Activated CD4-positive, alpha-beta T cell treated with anti-CD3 and anti-CD28 coated beads for 48 hours (primary cell): ENCODE measurements around the gene NOTUM.
"Not testable (repeated sequence)": the region's sequence is repeated elsewhere in the genome, so short reads cannot be mapped to it uniquely, and the experiment has no call there.

ENCODE experiments used
- DNase-seq: peaks from one replicate; pipeline ENCODE4 v3.0.0-alpha.2; 2020

Gene NOTUM

DNA sequence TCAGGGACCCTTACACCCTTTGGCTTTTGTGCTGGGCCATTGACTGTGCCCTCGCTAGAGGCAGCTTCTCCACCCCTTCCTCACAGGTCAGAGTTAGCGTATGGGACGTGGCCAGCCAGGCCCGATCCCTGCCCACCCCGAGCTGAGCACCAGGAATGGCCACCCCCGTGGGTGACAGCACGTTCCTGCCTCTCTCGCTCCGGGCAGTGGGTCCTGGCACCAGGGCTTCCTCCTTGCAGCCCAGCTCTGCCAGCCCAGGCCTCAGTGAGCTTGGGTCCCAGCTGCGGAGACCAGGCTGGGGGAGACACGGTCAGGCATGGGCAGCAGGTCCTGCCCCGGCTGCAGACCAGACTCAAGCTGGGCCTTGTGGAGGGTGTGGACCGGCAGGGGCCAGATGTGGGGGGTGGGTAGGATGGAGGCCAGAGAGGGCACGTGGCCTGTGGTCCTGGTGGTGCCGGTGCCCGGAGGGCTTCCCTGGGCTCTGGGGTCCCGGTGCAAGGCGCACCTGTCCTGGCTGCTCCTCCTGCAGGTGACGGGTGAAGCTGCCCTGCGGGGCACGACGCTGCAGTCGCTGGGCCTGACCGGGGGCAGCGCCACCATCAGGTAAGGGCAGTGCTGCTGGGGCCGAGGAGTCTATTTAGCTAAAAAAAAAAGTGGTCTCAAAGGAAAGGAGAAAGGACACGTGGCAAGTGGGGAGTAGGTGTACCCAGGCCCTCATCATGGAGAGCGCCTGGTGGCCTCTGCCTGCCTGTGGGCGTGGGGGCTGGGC is 34.7 kb upstream of the NOTUM start:
- no peak for DNase-seq

DNA sequence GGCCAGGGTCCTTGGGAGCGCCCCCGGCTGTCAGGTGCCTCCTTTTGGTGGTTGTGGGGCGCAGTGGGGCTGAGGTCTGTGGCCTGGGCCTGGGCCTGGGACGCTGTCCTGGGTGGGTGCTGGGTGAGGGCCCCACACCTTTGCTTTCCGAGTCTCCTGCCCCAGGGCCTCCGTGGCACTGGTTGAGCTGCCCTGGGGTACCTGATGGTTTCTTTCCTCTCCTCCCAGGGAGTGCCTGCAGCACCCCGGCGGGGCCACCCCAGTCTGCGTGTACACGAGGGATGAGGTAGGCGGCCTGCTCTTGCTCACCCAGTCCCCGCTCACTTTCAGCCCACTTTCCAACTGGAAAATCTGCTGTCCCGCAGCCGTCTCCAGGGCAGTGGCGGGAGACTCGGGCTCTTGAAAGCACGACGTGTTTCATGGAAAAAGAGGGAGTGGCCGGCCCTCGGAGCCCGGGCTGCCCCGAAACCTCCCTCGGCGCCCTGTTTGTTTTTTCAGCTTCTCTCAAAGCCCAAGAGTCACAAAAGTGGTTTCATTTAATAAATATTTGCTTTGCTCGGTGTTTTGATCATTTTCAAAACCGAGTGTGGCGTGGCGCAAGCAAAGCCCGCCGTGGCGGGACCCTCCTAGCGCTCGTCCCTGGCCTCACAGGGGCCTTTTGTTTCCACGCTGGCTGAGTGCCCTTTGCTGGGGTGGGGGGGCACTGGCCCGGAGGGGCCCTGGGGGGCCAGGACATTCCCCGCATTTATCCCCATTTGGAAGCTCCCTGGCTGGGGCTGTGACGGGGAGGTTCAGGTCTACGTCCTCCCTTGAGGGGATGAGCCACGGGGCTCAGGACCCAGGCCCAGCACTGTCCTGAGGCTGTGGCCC is 33.8 kb upstream of the NOTUM start:
- no peak for DNase-seq

DNA sequence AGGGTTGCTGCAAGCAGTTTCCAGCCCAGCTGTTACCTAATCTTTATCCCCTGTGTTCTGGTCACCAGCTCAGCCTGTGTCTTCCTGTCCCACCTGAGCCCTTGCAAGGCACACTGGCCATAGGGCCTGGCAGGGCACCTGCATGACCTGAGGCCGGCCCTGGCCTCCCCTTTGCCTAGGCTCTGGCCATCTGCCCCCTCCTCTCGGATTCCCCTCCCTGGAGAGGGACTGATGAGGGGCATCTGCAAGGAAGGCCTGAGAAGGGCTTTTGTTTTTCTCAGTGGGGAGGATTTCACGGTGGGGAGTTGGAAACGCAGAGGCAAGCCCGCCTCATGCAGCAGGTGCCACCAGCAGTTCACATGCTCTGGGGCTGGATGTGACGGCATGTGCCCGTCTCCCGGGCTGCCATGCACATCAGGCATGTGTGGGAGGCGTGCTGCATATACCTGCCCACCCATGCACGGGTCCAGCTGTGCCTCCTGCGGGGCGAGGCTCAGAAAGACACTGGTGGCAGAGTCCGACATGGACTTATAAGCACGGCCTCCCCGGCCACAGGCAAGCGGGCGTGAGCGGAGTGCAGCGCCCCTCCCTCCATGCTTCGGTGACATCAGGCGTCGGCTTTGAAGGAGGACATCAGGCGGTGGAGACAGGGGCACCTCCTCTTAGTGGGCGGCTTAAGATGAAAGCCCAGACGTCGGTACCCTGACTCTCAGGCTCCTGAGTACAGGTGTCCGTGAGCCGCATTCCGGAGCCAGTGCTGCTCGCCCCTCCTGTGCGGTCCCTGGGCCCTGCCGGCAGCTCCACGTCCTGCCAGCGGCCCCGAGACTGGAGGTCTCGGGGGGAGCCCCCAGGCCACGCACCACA is 33.0 kb upstream of the NOTUM start:
- DNase-seq, result no peak

DNA sequence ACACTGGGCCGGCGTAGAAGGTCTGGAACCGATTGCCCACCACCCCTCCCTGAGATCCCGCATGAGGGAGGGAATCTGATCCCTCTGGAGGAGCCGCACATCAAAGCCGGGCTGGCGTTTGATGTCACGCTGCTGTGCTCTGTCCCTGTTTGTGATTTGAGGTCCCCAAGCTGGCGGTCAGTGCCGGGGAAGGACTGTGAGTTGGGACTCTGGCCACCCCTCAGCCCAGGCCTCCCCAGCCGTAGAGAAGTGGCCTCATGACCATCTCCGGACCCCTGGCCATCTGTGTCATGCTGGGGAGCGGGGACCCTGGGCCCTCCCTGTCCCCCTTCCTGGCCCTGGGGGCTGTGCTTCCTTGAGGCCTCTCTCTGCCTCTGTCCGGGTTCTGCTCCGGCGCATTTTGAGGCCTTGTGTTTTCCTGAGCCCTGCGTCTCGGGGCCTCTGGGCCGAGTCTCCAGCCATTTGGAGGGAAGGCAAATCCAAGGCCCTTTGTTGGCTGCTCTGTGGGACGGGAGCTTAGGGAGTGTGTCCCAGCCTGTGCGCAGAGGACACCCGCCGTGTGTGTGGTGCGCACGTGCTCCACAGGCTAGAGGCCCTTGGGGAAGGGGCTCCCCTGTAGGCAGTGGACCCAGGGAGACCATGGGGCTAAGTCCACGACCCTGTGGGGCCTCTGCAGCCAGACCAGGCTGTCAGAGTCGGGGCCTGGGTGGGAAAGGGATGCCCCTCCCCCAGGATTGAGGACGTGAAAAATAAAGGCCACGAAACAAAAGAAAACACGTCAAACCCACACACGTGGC is 31.5 kb upstream of the NOTUM start:
- no peak for DNase-seq

DNA sequence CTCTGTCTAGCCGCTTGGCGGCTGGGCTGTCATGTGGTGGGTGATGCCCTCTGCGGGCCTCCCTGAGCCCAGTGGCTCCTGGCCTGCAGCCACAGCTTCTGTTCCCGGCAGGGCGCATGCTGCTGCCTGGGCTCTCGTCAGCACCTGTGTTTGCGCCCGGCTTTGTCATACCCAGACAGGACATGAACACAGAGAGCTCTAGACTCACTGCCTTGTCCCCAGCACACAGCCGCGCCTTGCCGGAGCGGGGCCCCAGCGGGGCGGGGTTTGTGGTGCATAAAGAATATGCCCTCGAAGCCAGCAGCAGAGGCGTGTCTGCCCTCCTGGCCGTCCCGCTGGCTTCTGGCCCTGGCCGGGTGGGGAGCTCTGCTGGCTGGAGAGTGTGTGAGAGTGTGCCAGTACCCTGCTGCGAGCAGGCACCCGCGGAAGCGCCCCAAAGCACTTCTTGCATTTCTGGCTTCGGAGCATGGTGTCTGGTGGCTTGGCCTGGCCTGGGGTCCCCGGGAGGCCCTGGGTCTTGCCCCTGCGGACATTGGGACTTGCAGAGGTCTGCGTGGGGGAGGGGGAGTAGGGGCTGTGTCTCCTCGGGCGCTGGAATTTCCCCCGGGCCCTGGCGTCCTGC is 30.8 kb upstream of the NOTUM start:
- no peak for DNase-seq

DNA sequence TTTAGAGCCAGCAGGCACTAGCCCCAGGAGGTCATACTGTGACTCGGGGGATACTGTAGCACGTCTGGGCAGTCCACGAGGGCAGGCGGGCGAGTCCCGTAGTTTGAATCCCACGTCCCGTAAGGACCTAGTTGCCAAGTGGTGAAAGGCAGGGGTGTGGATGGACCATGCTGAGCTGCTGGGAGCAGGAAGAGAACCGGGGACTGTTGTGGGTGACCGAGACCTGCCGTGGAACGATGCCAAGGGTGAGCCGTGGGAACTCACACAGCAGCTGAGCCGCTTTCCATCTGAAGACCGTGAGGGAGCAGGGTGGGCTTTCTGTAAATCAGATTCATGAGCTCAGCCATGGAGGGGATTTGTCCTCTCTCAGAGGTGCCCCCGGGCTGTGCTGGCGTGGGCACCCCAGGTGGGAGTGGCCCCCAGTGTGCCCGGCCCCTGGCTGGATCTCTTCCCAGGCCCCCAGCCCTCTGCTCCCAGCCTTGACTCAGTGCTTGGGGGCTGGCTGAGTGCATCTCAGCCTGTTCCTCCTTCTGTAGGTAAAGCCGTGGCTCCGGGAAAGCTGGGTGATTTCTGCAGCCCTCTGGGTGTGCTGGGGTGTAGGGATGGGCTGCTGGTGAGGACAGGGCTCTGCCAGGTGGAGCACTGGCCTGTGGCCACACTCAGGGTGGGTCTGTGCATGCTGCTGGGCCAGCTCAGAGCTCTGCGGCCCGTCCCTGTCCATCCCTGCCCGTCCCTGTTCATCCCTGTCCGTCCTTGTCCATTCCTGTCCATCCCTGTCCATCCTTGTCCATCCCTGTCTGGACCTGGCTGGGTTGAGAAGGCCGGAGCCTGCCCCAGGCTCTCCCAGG is 30.1 kb upstream of the NOTUM start:
- no peak for DNase-seq

DNA sequence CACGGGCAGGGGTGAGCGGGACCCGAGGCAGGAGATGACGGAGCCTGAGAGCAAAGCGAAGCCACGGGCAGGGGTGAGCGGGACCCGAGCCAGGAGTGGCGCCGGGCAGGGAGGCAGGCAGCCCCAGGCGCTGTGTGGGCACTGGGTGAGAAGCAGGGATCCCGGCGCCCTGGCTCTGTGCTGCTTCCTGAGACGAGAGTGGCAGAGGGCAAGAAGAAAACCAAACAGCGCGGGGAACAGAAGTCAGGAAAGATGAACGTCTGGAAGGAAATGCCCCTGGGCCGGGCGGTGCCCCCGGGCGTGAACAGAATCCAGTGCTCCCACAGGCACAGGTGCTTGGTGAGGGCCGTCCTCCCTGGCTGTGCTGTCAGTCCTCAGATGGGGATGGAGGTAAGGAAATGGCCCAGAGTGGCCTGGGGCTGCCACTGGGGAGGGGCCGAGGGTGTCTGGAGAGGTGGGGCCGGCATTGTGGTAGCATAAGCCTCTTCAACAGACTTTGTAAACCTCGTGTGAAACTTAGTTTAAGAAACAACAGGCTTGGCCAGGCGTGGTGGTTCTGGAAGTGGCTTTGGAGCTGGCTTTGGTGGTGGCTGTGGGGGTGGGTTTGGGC is 26.3 kb upstream of the NOTUM start:
- DNase-seq, result no peak

DNA sequence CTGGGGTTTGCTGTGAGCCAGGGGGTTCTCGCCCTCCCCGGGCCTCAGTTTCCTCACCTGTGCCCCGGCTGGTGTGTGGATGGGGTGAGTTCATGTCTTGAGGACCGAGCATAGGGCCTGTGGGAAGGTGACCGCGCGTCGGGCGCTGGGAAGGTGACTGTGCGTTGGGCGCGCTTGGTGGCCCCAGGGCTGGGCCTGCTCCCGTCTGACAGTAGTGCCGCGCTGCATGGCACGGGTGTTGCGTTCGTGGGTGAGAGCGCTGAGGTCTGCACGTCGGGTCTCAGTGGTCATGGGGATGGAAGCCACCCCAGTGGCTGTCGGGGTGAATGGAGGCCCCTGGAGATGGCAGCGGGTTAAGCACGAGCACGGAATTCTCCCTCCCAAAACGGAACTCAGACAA is 25.6 kb upstream of the NOTUM start:
- no peak for DNase-seq

DNA sequence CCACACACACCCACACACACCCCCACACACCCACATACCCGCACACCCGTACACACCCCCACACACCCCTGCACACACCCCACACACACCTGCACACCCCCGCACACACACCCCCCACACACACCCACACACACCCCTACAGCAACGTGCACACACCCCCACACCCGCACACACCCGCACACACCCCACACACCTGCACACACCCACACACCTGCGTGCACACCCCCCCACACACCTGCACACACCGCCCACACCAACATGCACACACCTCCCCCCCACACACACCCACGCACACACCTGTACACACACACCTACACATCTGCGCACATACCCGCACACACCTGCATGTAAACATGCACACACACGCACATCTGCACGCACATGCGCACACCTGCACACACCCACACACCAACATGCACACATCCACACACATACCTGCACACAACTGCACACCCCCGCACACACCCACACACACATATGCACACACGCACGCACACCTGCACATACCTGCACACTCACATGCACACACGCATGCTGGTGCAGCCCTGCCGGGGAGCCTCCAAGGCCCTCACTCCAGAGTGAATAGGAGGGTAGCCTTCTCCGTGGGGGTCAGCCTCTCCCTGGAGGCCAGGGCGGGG is 23.9 kb upstream of the NOTUM start:
- DNase-seq, result no peak

DNA sequence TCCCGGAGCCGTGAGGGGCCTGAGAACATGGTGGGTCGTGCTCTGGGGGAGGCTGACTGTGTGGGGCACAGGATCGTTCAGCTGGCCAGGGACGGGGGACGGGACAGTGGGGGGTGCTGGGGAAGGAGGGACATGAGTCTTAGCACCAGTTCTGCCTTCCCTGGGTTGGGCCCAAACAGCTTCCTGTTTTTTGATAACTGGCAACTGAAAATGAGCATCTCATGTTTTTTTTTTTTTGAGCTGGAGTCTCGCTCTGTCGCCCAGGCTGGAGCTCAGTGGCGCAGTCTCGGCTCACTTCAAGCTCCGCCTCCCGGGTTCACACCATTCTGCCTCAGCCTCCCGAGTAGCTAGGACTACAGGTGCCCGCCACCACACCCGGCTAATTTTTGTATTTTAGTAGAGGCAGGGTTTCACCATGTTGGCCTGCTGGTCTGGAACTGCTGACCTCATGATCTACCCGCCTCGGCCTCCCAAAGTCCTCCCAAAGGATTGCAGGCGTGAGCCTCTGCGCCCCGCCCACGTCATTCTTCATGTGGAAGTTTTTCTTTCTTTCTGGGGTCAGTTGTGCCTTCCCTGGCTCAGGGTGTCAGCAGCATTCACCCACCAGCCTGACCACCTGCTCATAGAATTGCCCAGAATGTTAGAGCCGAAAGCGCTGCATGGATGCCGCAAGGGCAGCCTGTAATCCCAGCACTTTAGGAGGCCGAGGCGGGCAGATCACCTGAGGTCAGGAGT is 22.8 kb upstream of the NOTUM start:
- no peak for DNase-seq

DNA sequence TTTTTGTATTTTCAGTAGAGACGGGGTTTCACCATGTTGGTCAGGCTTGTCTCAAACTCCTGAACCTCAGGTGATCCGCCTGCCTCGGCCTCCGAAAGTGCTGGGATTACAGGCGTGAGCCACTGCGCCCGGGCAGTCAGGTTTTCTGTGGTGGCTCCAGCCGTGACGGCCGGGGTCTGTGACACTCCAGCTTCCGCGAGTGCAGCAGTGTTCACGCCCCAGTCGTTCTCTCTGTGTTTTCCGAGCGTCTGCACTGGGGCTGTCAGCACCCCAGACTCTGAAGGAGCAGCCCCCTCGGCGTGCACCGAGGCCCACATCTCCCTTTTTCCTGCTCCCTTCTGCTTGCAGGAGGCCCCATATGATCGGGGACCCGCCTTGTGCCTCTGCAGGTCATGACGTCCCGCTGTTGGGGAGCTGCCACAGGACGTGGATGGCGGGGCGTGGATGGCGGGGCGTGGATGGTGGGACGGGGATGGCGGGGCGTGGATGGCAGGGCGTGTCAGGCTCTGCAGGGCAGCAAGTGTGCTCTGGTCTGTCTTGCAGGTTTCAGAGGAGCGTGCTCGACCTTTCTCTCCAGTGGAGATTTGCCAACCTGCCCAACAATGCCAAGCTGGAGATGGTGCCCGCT is 22.1 kb upstream of the NOTUM start:
- DNase-seq, result no peak

DNA sequence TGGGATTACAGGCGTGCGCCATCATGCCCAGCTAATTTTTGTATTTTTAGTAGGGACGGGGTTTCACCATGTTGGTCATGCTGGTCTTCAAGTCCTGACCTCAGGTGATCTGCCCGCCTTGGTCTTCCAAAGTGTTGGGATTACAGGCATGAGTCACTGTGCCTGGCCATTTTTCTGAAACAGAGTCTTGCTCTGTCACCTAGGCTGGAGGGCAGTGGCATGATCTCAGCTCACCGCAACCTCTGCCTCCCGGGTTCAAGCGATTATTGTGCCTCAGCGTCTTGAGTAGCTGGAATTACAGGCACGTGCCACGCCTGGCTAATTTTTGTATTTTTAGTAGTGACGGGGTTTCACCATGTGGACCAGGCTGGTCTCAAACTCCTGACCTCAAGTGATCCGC is 20.5 kb upstream of the NOTUM start:
- DNase-seq, result not testable (repeated sequence)

DNA sequence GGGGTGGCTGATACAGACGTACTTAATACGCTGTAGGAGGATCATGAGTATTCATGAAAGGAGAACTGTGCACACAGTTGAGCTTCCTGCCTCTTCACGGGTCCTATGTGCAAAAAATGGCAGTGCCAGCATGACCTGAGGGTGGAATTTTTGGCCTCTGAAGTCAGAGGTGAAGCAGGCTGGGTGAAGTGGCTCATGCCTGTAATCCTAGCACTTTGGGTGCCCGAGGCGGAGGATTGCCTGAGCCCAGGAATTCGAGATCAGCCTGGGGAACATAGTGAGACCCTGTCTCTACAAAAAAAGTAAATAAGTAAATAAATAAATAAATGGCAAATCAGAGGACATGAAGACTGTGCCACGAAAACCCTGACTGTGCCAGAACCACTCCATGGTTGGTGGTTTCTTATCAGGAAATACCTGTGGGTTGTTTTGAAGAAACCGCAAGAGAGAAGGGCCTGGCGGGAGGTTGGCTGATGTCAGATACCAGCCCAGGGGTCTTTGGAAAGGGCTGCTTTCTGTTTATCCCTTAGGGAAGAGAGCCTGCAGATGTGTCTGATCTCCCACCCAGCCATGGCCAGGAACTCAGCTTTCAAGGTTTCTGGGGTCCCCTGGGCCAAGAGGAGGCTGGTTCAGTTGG is 19.8 kb upstream of the NOTUM start:
- no peak for DNase-seq

DNA sequence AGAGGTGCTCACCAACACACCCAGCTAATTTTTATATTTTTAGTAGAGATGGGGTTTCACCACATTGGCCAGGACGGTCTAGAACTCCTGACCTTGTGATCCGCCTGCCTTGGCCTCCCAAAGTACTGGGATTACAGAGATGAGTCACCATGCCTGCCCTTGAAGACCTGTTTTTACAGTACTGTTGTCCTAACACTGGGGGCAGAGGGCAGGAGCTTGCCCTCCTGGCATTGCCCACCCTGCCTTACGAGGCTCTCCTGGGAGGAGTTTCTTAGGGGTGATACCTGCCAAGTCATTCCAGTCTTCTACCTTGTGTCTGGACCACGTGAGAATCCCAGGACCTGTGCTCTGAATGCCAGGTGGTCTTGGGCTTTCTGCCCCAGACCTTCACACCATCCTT is 19.1 kb upstream of the NOTUM start:
- DNase-seq, result no peak

DNA sequence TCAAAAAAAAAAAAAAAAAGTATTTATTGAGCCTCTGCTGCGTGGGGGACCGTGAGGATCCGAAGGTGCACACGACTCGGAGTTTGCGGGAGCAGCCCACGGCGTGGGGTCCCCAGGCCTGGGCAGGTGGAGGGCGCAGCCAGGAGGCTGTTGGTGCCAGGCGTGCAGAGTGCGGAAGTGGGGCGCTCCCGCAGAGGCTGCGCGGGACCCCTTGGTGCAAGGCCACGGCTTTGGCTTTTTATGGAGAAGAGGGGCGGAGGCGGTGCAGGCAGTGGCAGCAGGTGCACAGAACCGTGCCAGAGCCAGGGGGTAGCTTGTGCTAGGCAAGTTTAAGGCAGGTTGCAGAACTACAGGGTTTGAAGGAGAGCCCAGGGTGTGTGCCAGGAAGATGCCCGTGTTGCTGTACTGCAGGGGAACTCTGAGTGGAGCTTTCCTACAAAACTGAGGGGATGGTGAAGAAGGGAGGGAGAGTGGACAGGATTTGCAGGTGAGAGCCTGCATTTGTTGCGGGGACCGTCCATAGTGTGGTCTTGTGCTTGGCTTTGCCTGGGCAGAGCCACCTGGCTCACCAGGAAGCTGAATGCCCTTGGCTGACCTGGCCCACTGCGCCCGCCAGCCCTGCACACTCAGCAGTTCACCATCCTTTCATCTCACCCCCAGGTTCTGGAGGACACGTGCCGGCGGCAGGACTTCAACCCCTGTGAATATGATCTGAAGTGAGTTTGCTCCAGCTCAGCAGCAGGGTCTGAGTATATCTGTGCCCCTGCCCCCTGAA is 17.7 kb upstream of the NOTUM start:
- DNase-seq, result no peak

DNA sequence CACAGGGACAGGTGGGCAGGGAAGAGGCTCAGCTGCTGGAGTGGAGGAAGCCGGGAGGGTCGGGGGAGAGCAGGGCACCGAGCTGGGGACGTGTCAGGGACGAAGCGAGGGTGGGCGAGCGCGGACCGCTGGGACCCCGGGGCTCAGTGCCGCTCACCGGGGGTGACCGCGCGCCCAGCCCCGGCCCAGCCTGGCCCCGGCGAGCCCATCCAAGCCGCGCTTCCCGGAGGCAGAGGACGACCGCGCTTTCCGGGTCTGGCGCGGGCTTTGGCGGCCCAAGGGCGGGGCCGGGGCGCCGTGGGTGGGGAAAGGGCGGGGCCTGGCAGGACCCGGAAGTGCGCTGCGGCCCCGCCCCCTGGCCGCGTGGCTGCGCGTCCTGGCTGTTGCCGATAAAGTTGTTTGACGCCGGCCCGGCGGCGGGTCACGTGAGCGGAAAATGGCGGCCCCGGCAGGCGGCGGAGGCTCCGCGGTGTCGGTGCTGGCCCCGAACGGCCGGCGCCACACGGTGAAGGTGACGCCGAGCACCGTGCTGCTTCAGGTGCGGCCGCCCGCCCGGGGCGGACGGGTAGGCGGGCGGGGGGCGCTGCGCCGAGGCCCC is 16.3 kb upstream of the NOTUM start, which contains the start of gene ASPSCR1:
Gene ASPSCR1 (plus strand): TSS at position 419 of the 598 bp plus-strand sequence. CDS start 18 bp downstream, at position 437.
- DNase-seq, result peak; percentile 93
